ENCODE results near the gene SNAP47.

Gene SNAP47

DNA sequence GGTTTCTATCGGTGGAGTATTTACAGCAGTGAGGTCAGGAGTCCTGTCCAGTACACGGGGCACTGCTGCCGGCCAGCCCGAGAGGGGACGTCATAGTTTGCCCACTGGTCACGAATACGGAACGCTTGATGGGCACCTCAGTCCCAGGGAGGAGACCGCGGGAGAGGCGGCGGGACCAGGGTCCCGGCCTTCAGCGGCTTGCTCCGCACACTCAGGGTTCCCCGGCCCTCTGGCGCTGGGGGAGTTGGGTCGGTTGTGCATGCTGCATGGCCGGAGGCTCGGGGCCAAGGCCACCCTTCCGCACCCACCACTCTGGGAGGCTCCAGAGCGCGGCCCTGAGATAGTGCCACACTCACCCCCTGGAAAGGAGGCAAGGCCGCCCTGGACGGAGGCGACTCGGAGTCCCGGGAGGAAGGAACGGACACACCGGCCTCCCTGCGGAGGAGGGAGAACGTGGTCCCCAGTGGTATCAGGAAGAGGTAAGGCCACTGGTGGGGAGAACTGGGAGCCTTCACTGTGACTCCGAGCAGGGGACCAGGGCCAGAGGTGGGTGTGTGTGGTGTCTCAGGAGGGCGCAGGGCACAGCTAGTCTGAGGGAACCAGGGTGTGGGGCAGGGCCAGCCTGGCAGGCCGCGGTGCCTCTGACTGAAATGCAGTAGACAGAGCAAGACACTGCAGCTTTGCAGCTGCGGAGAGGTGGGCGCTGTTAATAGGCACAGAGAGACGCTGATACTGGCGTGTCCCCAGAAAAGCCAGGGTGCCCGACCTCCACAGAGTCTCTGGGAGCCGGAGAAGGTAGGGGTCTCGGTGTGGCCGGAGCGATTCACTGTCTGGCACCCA lies 51.7 kb downstream of the SNAP47 start:
- DNase-seq: no peak

DNA sequence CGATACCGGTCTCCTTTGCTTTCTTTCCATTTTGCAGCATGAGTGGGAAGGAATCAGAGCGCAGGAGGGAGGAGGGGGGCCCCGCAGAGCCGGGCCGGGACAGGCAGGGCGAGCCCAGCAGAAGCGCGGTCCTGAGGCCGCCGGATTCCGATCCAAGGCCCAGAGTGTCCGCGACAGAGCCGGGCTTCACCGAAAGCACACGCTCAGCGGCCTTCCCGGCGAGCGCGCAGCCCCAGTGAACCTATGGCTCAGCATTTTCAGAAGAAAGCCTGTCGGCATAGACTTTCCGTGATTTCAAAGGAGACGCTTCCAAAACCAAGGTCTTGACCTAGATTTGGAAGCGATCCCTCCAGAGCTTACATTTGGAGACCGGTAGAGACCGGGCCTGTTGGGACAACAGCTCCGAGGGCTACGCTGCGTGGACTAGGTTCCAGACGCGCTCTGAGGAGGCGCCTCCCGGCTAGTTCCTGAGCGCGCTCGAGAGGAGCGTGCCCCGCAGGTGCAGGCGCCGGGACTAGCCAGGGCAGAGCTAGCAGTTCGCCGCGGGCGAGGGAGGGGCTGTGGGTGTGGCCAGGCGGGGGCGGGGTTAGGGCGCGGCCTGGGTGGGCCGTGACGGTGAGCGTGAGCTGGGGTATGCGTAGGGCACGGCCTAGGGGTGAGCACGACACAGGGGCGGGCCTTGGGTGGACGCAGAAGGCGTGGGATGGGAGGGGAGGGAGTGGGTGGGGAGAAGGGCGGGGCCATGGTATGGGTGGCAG lies 52.5 kb downstream of the SNAP47 start:
- DNase-seq: peak; percentile 96 to 97

DNA sequence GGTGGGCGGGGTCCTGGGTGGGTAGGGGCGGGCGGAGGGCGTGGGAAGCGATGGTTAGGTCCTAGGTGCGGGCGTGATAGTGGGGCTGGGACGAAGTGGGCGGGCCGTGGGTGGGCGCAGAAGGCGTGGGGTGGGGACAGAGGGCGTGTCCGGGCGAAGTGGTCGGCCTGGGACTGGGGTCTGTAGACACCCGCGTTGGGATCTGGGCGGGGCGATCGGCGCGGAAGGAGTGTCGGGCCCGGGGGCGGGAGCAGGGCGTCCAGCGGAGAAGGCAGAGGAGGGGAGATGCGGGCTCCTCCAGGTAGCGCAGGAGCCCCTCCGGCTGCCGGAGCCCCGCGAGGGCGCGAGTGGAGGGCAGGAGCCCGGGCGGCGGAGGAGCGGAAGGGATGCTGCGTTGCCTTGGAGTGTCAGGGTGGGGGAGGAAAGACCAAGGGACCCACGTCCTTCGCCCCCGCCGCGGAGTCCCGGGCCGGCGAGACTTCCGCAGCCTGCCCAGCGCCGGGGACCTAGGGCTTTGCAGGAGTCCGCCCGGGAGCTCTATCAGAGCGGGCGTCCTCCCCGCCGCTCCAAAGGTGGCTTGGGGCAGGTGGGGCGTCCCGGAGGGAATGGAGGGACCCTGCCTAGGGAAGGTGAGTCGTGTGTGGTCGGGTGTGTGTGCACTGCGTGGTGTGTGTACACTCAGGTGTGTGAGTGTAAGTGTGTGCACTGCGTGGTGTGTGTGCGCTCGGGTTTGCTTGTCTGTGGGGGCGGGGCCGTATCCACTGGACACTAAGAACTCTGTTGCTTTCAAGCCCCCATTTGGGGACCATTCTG lies 53.2 kb downstream of the SNAP47 start:
- DNase-seq: no peak

DNA sequence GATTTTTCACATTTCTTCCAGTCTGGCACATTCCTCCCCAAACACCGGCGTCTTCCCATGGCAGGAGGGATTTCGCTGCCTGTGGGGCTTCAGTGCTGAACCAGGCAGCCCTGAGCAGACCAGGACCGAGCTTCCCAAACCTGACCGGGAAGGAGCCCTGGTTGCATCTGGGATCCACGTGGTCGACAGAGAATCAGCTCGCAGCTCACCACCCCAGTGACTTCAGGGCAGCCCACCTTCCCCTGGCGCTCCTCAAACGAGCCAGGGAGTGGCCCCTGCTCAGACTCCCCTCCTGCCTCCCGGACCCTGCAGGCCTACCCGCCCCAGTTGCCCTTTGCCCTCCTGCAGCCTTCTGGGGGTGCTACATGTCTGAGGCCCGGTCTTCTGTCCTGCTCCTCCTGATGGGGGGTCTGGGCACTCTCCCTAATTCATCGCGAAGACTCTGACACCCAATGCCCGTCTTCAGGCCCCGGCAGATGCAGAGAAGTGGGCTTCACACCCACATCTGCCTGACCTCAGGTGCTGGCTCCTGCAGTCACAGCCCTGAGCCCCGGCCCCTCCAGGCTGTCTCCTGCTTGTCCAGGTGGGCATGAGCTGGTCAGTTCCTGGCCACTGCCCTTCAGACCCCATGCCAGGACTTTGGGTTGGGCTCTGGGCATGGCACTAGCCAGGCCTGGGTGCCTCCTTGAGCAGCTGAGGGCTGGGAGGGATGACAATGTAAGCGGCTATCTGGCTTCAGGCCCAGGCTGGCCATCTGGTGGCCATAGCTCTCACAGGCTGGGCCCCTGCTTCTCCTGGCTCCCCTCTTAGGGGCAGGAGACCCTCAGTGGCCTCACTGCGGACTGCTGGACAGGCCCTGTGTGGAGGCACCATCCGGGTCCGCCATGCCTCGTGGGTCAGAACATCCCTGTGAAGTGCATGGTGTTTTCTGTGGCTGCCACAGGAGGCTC lies 54.1 kb downstream of the SNAP47 start:
- DNase-seq: no peak

DNA sequence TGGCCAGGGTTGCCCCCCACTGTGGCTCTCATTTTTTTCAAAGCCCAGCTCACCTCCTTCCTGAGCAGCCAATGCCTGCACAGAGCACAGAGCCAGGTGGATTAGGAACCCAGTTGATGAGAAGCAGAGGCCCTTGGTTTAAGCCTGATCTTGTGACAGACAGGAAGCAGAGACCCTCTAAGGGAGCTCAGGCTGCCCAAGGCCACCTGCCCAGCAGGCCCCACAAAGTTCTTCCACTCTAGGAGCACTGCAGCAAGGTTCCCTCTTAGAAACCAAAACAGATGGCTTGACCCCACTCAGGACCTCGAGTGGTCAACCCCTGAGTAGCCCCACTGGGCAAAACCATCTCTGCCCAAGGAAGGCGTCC lies 54.8 kb downstream of the SNAP47 start:
- DNase-seq: no peak

DNA sequence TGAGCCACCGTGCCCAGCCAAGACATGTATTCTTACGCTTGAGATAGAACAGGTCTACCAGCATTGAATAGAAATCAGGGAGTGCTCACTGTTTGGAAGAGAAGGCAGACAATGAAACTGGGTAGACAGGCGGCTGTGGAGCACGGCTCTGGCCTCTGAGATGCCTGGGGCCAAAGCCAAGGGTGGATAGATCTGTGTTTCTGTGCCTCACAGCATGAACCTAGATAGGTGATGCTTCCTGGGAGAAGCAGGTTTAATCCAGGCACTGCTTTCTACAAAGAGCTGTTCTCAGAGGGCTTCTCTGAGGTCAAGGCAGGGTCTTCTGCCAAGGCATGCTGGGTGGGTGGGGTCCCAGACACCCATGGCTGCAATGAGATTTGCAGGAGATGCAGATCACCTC lies 55.6 kb downstream of the SNAP47 start:
- no peak for DNase-seq

DNA sequence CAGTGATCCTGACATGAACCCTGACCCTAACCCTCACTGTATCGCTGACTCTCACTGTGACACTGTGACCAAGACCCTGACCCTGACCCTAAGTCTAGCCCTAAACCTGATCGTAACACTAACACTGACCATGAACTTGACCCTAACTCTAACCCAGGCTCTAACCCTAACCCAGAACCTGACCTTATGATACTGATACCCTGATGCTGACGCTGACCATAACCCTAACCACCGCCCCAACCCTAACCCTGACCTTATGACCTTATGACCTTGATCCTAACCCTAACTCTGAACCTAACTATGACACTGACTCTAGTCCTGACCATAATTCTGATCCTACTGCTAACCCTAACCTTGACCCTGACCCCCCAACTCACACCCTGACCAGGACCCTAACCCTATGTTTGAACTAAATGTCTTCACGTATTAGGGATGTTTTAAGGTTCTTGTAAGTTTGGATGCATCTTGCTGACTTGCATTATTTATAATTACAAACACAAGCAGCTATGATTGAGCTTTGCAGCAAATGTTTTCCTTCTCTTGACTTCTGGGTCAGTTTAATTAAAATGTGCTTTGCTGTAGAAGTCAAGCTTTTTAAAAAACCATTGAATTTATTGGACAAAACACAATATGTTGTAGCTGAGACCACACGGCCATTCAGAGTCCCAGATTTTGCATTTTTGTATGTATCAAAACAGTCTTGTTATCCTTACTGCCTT lies 56.3 kb downstream of the SNAP47 start:
- DNase-seq: no peak

DNA sequence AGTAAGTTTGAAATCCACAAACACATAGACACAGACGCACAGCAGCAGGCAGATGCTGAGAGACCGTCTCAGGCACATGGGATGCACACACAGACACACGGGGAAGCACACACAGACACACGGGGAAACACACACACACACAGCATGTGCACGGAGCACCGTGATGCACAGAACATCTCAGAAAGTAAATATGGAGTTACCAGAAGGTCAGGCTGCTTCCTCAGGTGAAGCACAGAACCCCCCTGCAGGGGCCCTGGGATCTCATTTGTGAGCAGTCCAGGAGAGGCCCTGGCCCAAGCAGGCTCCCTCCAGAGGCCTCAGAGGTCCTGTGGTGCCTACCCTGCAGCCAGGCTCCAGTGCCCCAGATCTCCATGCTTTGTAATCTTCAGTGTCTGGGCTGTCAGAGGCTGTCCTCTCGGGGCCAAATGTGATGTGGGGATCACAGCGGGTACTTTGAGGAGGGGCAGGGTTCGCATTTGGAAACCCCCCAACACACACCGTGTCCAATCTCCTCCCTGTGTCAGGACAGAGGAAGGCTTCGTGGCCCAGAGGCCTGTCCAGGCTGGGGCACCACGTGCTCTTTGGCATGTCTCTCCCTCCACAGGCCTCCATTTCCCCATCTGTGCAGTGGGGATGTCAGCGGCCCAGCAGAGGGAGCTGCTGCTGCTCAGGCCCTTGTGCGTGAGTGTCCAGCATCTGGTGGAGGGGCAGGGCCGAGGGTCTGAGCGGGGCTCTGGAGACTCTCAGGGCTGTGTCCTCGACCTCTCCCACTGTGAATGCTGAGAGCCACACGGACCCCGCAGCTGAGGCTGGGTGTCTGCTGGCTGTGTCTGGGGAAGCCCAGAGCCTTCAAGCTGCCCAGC lies 57.2 kb downstream of the SNAP47 start:
- no peak for DNase-seq

DNA sequence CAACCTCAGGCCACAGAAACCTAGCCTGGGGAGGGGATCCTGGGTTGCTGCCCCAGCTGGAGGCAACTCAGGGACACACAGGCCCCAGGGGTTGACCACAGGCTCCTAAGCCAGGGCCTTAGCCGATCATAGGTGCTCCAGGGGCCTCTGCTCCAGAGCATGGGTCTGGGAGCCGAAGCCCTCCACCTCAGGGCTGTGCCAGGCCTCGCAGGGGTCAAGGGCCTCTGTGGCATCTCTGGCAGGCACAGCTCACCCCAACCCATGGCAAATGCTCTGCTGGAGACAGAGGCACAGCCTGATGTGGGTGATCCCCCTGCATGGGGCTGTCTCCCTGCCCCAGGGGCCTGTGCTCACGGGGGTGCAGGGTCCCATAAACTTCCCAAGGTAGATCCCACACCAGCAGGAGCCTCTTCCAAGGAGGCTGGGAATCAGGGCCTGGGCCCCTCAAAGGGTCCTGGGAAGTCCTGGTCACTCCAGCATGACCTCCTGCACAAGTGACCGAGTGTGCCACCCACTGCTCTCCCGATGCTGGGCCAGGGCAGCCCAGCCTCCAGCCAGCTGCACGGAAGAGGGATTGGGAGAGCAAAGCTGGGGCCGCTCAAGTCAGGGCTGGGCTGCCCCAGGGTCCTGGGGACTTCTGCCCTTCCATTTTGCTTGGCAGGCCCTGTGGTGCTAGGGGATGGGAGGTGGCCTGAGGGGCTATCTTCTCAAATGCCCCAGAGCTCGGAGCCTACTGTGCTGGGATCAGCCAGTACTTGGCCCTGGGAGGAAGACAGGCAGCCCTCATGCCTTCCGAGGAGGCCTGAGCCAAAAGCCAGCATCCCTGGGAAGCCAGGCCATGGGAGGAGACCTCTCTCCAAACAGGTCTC lies 58.1 kb downstream of the SNAP47 start:
- no peak for DNase-seq

DNA sequence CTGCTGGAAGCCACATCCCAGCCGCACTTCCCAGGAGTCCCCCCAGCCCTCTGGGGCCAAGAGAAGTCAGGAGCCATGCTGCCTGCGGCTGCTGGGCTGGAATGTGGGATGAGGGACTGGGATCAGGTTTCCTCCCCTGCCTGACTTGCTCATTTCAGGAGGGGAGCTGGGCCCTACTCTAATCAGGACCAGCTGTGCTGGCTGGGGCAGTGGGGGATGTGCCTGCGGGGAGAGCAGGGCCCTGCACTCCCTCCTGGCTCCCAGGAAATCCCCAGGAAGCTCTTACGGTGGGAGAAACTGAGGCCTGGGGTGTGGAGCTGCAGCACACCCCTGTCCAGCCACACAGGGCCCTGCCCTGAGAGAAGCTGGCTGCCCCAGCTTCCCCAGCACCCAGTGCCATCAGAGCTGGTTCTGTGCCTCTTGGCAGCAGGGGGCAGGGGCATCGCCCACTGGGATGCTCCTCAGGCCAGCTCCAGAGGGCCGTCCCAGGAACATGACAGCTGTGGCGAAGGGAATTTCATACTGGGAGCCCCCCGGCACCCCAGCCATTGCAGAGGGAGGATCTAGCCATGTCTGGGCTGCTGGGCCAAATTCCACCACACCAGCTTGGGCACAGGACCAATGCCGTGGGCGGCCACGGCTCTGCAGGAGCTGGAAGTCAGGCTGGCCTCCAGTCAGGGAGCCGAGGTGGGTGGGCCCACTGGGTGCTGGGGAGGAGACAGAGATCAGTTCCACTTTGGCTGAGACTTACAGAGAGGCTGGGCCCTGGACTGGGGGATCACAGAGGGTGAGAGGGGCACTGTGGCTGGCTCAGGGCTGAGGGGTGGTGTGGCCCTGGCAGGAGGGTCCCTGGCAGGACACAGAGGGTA lies 58.9 kb downstream of the SNAP47 start:
- DNase-seq: no peak

DNA sequence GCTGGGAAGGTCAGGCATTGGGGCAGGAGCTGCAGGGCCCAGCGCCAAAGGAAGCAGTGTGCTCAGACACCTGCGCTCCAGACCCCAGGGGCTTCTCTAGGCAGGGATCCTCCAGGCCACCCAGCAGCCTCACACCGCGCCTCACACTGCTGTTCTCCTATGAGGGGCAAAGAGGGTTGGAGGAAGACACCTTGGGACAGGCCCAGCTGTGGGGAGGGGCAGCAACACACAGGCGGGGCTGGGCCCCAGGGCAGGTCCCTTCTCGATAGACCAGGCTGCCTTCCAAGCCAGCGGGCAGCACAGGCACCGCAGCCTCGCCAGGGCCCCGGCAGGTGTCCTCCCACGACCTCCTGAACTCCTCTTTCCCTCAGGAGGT lies 59.6 kb downstream of the SNAP47 start:
- no peak for DNase-seq

DNA sequence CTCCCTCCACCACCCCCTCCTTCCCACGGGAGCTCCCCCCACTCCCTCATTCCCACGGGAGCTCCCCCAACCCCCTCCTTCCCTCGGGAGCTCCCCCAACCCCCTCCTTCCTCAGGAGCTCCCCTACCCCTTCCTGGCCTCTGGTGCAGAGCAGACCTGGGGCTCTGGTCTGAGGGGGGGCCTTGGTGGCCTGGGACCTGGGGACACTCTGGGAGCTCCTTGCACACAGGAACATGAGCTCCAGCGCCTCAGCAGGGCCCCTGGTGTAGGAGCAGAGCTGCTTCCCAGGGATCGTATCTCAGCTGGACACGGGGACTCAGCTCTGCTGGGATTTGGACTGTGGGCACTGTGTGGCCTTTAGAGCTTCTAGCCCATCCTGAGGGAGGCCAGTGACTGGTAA lies 60.5 kb downstream of the SNAP47 start:
- no peak for DNase-seq

DNA sequence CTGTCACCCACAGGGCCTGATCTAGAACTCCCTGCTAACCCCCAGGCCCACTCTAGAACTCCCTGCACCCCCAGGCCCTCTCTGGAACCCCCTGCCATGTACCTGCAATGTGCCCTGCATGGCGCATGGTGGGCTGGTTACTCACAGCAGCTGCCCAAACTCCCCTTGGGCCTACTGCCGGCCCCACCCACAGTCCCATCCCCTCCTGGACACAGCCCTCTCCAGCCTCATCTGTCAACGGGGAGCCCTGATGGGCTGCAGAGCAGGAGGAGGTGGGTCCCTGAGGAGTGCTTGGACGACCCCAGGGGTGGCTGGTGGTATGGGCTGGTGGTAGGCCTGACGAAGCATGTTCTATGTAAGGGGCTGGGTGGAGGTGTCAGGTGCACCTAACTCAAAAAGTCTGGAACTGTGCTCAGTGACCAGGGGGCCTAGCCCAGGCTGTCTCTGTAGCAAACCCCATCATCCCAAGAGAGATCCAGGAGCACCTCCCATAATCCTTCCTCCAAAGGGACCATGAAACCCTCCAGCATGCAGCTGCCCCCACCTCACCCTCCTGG lies 61.2 kb downstream of the SNAP47 start:
- no peak for DNase-seq

DNA sequence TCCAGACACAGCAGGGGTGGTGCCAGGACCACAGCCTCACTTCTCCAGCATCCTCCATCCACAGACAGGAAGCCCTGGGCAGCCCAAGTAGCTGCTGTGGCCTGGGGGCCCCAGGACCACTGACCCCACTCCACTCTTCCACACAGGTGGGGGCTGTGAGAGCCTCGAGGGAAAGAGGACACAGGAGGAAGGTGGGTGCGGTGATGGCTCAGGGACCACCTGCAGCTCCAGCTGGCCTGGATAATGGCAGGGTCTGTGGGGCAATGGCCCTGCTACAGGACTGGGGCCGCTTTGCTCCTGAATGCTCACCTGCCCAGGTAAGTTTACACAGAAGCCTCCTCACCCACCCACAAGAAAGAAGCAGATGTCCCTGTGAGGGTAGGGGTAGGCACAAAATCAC lies 61.9 kb downstream of the SNAP47 start:
- DNase-seq: no peak

DNA sequence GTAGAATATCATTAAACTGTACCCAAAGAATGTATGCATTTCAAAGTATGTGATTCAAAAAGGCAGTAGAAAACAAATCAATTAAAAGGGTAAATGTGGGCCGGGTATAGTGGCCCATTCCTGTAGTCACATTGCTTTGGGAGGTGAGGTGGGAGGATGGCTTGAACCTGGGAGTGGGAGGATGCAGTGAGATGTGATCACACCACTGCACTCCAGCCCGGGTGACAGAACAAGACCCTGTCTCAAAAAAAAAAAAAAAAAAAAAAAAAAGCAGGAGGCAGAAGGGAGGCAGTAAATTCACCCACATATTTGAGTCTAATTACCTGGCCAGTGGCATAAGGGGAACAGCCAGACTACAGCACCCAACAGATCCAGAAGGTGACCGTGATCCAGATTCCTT lies 62.4 kb downstream of the SNAP47 start:
- DNase-seq: no peak

DNA sequence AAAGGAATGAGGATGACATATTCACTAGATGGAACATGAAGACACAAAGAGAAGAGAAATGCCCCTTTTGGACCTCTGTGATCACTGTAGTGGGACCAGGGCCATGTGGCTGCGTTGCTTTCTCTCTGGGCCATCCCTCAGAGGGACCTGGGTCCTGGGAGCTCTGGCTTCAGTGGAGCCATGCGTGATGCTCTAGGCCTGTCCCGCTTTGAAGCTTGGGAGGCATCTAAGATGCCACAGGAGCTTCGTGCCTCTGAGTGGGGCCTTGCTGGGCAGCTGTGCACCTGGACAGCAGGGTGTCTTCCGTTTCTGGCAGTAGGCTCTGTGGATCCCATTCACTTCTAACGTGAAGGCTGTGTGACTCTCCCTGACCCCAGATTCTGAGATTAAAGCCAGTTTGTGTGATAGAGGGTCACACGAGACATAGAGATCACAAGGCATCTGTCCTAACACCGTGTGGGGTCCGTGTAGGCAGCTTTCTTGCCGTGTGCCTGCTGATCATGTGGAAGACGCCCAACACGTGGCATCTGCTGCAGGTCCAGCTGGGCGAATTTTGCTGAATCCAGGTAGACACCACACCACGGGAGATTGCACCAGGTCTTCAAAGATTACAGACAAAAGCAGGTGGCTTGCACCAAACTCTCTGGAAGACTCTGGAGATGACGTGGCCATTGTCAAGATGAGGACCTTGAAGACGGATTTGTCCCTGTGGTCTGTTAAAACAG lies 63.0 kb downstream of the SNAP47 start:
- no peak for DNase-seq

DNA sequence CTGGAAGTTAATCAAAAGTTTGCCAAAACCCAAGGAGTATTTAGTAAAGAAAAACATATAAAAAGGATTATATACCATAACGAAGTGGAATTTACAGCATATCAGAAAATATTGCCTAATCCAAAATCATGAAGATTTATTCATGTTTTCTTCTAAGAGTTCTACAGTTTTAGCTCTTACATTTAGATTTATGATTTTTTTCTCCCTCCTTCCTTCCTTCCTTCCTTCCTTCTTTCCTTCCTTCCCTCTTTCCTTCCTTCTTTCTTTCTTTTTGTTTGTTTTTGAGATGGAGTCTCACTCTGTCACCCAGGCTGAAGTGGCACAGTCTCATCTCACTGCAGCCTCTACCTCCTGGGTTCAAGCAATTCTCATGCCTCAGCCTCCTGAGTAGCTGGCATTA lies 64.5 kb downstream of the SNAP47 start:
- DNase-seq: no peak

DNA sequence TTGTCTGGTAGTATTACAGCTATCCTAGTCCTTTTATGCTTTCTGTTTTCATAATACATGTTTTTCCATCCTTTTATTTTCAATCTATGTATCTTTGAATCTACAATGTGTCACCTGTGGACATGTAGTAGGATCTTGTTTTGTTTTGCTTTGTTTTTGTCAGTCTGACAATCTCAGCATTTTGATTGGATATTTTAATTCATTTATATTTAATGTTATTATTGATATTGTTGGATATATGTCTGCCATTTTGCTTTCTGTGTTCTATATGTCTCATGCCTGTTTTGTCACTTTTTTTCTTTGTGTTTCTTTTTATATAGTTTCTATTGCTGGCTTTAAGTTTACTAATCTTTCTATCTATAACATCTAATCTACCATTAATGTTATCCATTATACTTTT lies 68.7 kb downstream of the SNAP47 start:
- no peak for DNase-seq
